ENCODE data around the gene LSAMP. TPM values are rescaled to one million over a fixed set of nuclear protein-coding genes. Genes with fewer than 3 reads are reported as not detected.

The LSAMP gene
- total and polyA plus RNA-seq, 2 donors (not counting 3 experiments of a cell fraction or from before 2014, with no cell fraction given): not detected

DNA sequence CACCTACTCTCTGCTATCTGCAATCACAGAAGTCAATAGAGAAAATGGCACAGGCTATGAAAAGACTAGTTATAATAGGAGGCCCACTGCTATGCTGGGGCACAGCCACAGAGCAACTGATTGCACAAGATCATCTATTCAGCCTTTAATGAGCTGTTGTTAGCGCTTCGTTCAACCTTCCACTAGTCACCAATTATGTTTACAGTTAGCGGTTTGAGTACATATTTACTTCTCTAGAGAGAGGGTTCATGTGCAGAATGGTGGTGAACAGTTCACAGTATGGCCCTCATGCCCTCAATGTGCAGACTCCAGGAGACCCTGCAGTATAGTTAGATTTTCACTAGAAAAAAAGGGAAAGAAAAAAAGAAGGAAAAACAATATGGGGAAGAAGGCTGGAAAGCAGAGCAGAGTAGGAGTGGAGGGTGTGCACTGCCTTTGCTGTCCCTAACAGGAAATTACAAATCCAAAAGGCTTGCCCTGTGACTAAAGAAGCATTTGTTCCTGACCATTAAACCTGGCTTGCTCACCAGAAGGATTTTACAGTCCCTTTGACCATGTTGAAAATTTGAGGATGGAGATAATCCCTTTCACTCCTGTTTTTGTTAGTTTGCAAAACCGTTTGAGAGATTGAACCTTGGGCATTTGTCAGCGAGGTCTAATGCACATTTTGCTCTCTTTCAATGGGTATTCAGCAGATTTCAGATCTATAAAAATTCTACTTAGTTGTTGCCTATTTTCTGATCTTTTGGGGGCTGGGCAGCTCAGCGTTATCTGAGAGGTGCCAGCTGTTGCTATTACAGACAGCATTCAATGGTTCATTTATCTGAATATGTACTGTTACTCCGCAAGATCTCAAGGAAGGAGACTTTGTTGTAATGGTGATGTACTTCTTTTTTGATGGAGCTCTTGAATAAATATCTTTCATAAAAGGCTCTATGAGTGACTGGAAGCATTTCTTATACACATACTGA is 296.1 kb downstream of the LSAMP start:
- FAIRE-seq (no peak), DNase-seq (ENCODE audit: low read depth, low spot score) (no peak)
- no peaks in the 10 kb centered on the region for H3K9me3 ChIP-seq (replicated peaks; ENCODE audit: control insufficient read depth, insufficient read depth, low read length)
- H3K4me2 ChIP-seq (ENCODE audit: insufficient read depth, low read length): no peak overlapping the region
- TF ChIP-seq MYC (IDR thresholded peaks at IDR 0.05; ENCODE audit: low read depth, low read length): no peak
- TF ChIP-seq, protein P1, sequence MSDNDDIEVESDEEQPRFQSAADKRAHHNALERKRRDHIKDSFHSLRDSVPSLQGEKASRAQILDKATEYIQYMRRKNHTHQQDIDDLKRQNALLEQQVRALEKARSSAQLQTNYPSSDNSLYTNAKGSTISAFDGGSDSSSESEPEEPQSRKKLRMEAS (IDR thresholded peaks at IDR 0.05; ENCODE audit: insufficient read depth, insufficient read length): no peak
- no peak for TF ChIP-seq POLR2AphosphoS5 (IDR thresholded peaks at IDR 0.05; ENCODE audit: insufficient read depth, low read depth, low read length)
- TF ChIP-seq POLR2A (IDR thresholded peaks at IDR 0.05; ENCODE audit: low read depth, low read length): no peak
- TF ChIP-seq EZH2 (IDR thresholded peaks at IDR 0.05; ENCODE audit: borderline replicate concordance, low read depth, low read length, severe bottlenecking): no peak
- dilution Hi-C loops (cut with MboI; ENCODE audit: extremely low pct_ligation_motif_present, low sequenced_read_pairs) (no loop called here), intact Hi-C loops (cut with micrococcal nuclease) (no loop called here)
- ChIA-PET POLR2A (no interaction called here), CTCF (no interaction called here)
- no peak overlapping the region for H2AFZ ChIP-seq (ENCODE audit: low read depth, low read length)
- no peaks in the 10 kb centered on the region for H3K9me1 ChIP-seq (replicated peaks; ENCODE audit: control insufficient read depth, extremely low read depth, insufficient read depth, low read length)
- no TSS peak for BruUV-seq (replicated peaks)
- no peaks in the 10 kb centered on the region for H3K79me2 ChIP-seq (ENCODE audit: control insufficient read depth, insufficient read depth, low read length)
- no peaks in the 10 kb centered on the region for H3K4me1 ChIP-seq (ENCODE audit: control insufficient read depth, extremely low read depth, insufficient read depth, low read length)
- no peak overlapping the region for H3K9ac ChIP-seq (replicated peaks; ENCODE audit: extremely low read depth, insufficient read depth, low read length)
- no peaks in the 10 kb centered on the region for H3K27me3 ChIP-seq (ENCODE audit: control insufficient read depth in 2 of 2, insufficient read depth in 2 of 2, low read length in 2 of 2)
- H4K20me1 ChIP-seq (replicated peaks; ENCODE audit: control insufficient read depth, extremely low read depth, insufficient read depth, low read length): no peaks in the 10 kb centered on the region
- no peaks in the 10 kb centered on the region for H3K36me3 ChIP-seq (ENCODE audit: control insufficient read depth in 2 of 2, extremely low read depth in 1 of 2, insufficient read depth in 2 of 2, low read length in 2 of 2)
- no peak overlapping the region for H3K27ac ChIP-seq (ENCODE audit: insufficient read depth, low read depth, low read length)
- no peak overlapping the region for H3K4me3 ChIP-seq (replicated peaks in 1 of 3; ENCODE audit: insufficient read depth in 1 of 3, low read depth in 1 of 3, low read length in 3 of 3)

DNA sequence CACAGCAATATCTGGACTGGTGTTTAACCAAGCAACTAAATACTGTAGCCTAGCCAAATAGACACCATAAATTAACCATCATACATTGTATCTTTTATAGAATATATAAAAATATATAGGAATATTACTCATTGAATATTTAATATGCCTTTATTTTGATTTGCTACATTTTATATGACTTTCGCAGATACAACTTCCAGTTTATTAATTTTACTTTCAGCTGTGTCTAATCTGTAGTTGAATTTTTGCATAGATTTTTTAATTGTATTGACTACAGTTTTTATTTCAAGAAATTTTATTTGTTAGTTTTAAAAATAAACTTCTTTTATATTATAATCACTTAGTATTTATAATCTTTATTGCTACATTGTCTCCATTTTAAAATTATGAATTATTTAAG is 299.7 kb downstream of the LSAMP start:
- no peaks in the 10 kb centered on the region for H3K9me3 ChIP-seq (replicated peaks; ENCODE audit: control insufficient read depth, insufficient read depth, low read length)
- no peaks in the 10 kb centered on the region for H3K9me1 ChIP-seq (replicated peaks; ENCODE audit: control insufficient read depth, extremely low read depth, insufficient read depth, low read length)
- no peak overlapping the region for H3K27ac ChIP-seq (ENCODE audit: insufficient read depth, low read depth, low read length)
- no TSS peak for BruUV-seq (replicated peaks)
- no peaks in the 10 kb centered on the region for H3K36me3 ChIP-seq (ENCODE audit: control insufficient read depth in 2 of 2, extremely low read depth in 1 of 2, insufficient read depth in 2 of 2, low read length in 2 of 2)
- H3K4me3 ChIP-seq (replicated peaks in 1 of 3; ENCODE audit: insufficient read depth in 1 of 3, low read depth in 1 of 3, low read length in 3 of 3): no peak overlapping the region
- intact Hi-C loops (cut with micrococcal nuclease) (no loop called here), dilution Hi-C loops (cut with MboI; ENCODE audit: extremely low pct_ligation_motif_present, low sequenced_read_pairs) (no loop called here)
- DNase-seq (ENCODE audit: low read depth, low spot score): no peak
- POLR2A ChIA-PET: no interaction called here
- no peak overlapping the region for H2AFZ ChIP-seq (ENCODE audit: low read depth, low read length)
- H3K79me2 ChIP-seq (ENCODE audit: control insufficient read depth, insufficient read depth, low read length): no peaks in the 10 kb centered on the region
- CTCF ChIA-PET: no interaction called here
- H3K9ac ChIP-seq (replicated peaks; ENCODE audit: extremely low read depth, insufficient read depth, low read length): no peak overlapping the region
- no peaks in the 10 kb centered on the region for H3K4me1 ChIP-seq (ENCODE audit: control insufficient read depth, extremely low read depth, insufficient read depth, low read length)
- no peaks in the 10 kb centered on the region for H3K27me3 ChIP-seq (ENCODE audit: control insufficient read depth in 2 of 2, insufficient read depth in 2 of 2, low read length in 2 of 2)
- H3K4me2 ChIP-seq (ENCODE audit: insufficient read depth, low read length): no peak overlapping the region
- H4K20me1 ChIP-seq (replicated peaks; ENCODE audit: control insufficient read depth, extremely low read depth, insufficient read depth, low read length): no peaks in the 10 kb centered on the region
- TF ChIP-seq FOS (IDR thresholded peaks at IDR 0.05; ENCODE audit: borderline replicate concordance, insufficient read depth, low read length) (no peak), POLR2AphosphoS5 (IDR thresholded peaks at IDR 0.05; ENCODE audit: insufficient read depth, low read depth, low read length) (no peak), POLR2A (IDR thresholded peaks at IDR 0.05; ENCODE audit: low read depth, low read length) (no peak), JUN (IDR thresholded peaks at IDR 0.05; ENCODE audit: borderline replicate concordance, insufficient read depth, insufficient read length, low read depth) (no peak), MYC (IDR thresholded peaks at IDR 0.05; ENCODE audit: low read depth, low read length) (no peak), EZH2 (IDR thresholded peaks at IDR 0.05; ENCODE audit: borderline replicate concordance, low read depth, low read length, severe bottlenecking) (no peak), GATA2 (IDR thresholded peaks at IDR 0.05; ENCODE audit: insufficient read depth, insufficient read length, low read depth, low read length) (no peak)
- TF ChIP-seq, protein P1 (IDR thresholded peaks at IDR 0.05; ENCODE audit: insufficient read depth, insufficient read length): no peak
- TF ChIP-seq, protein P2, sequence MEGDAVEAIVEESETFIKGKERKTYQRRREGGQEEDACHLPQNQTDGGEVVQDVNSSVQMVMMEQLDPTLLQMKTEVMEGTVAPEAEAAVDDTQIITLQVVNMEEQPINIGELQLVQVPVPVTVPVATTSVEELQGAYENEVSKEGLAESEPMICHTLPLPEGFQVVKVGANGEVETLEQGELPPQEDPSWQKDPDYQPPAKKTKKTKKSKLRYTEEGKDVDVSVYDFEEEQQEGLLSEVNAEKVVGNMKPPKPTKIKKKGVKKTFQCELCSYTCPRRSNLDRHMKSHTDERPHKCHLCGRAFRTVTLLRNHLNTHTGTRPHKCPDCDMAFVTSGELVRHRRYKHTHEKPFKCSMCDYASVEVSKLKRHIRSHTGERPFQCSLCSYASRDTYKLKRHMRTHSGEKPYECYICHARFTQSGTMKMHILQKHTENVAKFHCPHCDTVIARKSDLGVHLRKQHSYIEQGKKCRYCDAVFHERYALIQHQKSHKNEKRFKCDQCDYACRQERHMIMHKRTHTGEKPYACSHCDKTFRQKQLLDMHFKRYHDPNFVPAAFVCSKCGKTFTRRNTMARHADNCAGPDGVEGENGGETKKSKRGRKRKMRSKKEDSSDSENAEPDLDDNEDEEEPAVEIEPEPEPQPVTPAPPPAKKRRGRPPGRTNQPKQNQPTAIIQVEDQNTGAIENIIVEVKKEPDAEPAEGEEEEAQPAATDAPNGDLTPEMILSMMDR (IDR thresholded peaks at IDR 0.05; ENCODE audit: extremely low read depth in 1 of 2, insufficient read depth in 1 of 2, low read depth in 1 of 2, low read length in 2 of 2): no peak
- no peak for FAIRE-seq
